ENCODE data around the gene SEMA4A.

Gene SEMA4A

GRCh38 chr1:156134716-156135435 lies 18.5 kb upstream of the SEMA4A start:
- DNase-seq (ENCODE audit: low spot score in 2 of 2) (no peak), ATAC-seq (replicated peaks; ENCODE audit: extremely low read depth, poor library complexity, severe bottlenecking) (no peak)
- H3K27ac Mint-ChIP-seq (ENCODE audit: low read depth), result peak overlapping the region; percentile 85
- peaks cover 6% of the 10 kb centered on the region for H3K4me1 Mint-ChIP-seq
- peak overlapping the region; percentile 34 for H3K4me3 Mint-ChIP-seq
- no peaks in the 10 kb centered on the region for H3K9me3 Mint-ChIP-seq
- no peaks in the 10 kb centered on the region for H3K27me3 Mint-ChIP-seq
- peaks cover 79% of the 10 kb centered on the region for H3K36me3 Mint-ChIP-seq (ENCODE audit: insufficient read depth)

- no peak for DNase-seq (ENCODE audit: low spot score in 2 of 2)
- Mint-ChIP-seq H3K27me3 (no peaks in the 10 kb centered on the region), H3K4me3 (peak overlapping the region; percentile 42)
These were observed 17.2 kb upstream of the SEMA4A start for GRCh38 chr1:156135930-156136871.

GRCh38 chr1:156136970-156137483 lies 16.4 kb upstream of the SEMA4A start:
- no peak overlapping the region for H3K4me3 Mint-ChIP-seq
- no peak for DNase-seq (ENCODE audit: low spot score in 2 of 2)
- no peaks in the 10 kb centered on the region for H3K27me3 Mint-ChIP-seq
- H3K36me3 Mint-ChIP-seq (ENCODE audit: insufficient read depth), result peaks cover 81% of the 10 kb centered on the region
- no peak for ATAC-seq (replicated peaks; ENCODE audit: extremely low read depth, poor library complexity, severe bottlenecking)
- H3K27ac Mint-ChIP-seq (ENCODE audit: low read depth), result peak overlapping the region; percentile 79
- no peaks in the 10 kb centered on the region for H3K4me1 Mint-ChIP-seq
- H3K9me3 Mint-ChIP-seq, result no peaks in the 10 kb centered on the region

More at GRCh38 chr1:156135930-156136871, 17.2 kb upstream of the SEMA4A start:
- ATAC-seq (replicated peaks; ENCODE audit: extremely low read depth, poor library complexity, severe bottlenecking), result no peak
- H3K9me3 Mint-ChIP-seq, result no peaks in the 10 kb centered on the region
- H3K27ac Mint-ChIP-seq (ENCODE audit: low read depth), result peak overlapping the region; percentile 79
- peaks cover 79% of the 10 kb centered on the region for H3K36me3 Mint-ChIP-seq (ENCODE audit: insufficient read depth)
- H3K4me1 Mint-ChIP-seq, result no peaks in the 10 kb centered on the region

GRCh38 chr1:156138458-156138867 lies 14.9 kb upstream of the SEMA4A start:
- ATAC-seq (replicated peaks; ENCODE audit: extremely low read depth, poor library complexity, severe bottlenecking), result no peak
- peak overlapping the region; percentile 16 for H3K4me3 Mint-ChIP-seq
- H3K9me3 Mint-ChIP-seq, result no peaks in the 10 kb centered on the region
- H3K27ac Mint-ChIP-seq (ENCODE audit: low read depth), result peak overlapping the region; percentile 64
- no peaks in the 10 kb centered on the region for H3K4me1 Mint-ChIP-seq
- H3K27me3 Mint-ChIP-seq, result no peaks in the 10 kb centered on the region
- no peak for DNase-seq (ENCODE audit: low spot score in 2 of 2)
- H3K36me3 Mint-ChIP-seq (ENCODE audit: insufficient read depth), result peaks cover 69% of the 10 kb centered on the region

- Mint-ChIP-seq H3K4me3 (peak overlapping the region; percentile 7), H3K36me3 (ENCODE audit: insufficient read depth) (peaks cover 54% of the 10 kb centered on the region), H3K4me1 (peaks cover 5% of the 10 kb centered on the region), H3K27ac (ENCODE audit: low read depth) (peak overlapping the region; percentile 78), H3K9me3 (no peaks in the 10 kb centered on the region), H3K27me3 (no peaks in the 10 kb centered on the region)
- no peak for DNase-seq (ENCODE audit: low spot score in 2 of 2)
- peak; percentile 24 for ATAC-seq (replicated peaks; ENCODE audit: extremely low read depth, poor library complexity, severe bottlenecking)
These were observed 12.3 kb upstream of the SEMA4A start for GRCh38 chr1:156140879-156141707.

- Mint-ChIP-seq H3K4me3 (no peak overlapping the region), H3K36me3 (ENCODE audit: insufficient read depth) (peaks cover 32% of the 10 kb centered on the region)
These were observed 9.5 kb upstream of the SEMA4A start for GRCh38 chr1:156143765-156144489.

GRCh38 chr1:156144742-156145141 lies 8.6 kb upstream of the SEMA4A start:
- Mint-ChIP-seq H3K36me3 (ENCODE audit: insufficient read depth) (peaks cover 28% of the 10 kb centered on the region), H3K4me3 (no peak overlapping the region), H3K9me3 (no peaks in the 10 kb centered on the region), H3K27me3 (no peaks in the 10 kb centered on the region), H3K27ac (ENCODE audit: low read depth) (peak overlapping the region; percentile 6), H3K4me1 (peaks cover 9% of the 10 kb centered on the region)
- no peak for ATAC-seq (replicated peaks; ENCODE audit: extremely low read depth, poor library complexity, severe bottlenecking)
- DNase-seq (ENCODE audit: low spot score in 2 of 2), result no peak

More at GRCh38 chr1:156143765-156144489, 9.5 kb upstream of the SEMA4A start:
- Mint-ChIP-seq H3K27ac (ENCODE audit: low read depth) (peak overlapping the region; percentile 83), H3K27me3 (no peaks in the 10 kb centered on the region), H3K9me3 (no peaks in the 10 kb centered on the region), H3K4me1 (peaks cover 9% of the 10 kb centered on the region)
- no peak for ATAC-seq (replicated peaks; ENCODE audit: extremely low read depth, poor library complexity, severe bottlenecking)
- DNase-seq (ENCODE audit: low spot score in 2 of 2), result no peak

GRCh38 chr1:156145650-156146019 lies 7.8 kb upstream of the SEMA4A start:
- Mint-ChIP-seq H3K4me3 (peak overlapping the region; percentile 64), H3K36me3 (ENCODE audit: insufficient read depth) (peaks cover 22% of the 10 kb centered on the region), H3K4me1 (peaks cover 9% of the 10 kb centered on the region), H3K27me3 (no peaks in the 10 kb centered on the region), H3K9me3 (no peaks in the 10 kb centered on the region), H3K27ac (ENCODE audit: low read depth) (peak overlapping the region; percentile 82)
- DNase-seq (ENCODE audit: low spot score in 2 of 2), result no peak
- ATAC-seq (replicated peaks; ENCODE audit: extremely low read depth, poor library complexity, severe bottlenecking), result no peak

- ATAC-seq (replicated peaks; ENCODE audit: extremely low read depth, poor library complexity, severe bottlenecking) (peak; percentile 64), DNase-seq (ENCODE audit: low spot score in 2 of 2) (peak in 1 of 2 donors; percentile 37)
- H3K4me3 Mint-ChIP-seq, result peak overlapping the region; percentile 64
- no peaks in the 10 kb centered on the region for H3K9me3 Mint-ChIP-seq
- peaks cover 9% of the 10 kb centered on the region for H3K4me1 Mint-ChIP-seq
- no peaks in the 10 kb centered on the region for H3K27me3 Mint-ChIP-seq
- H3K27ac Mint-ChIP-seq (ENCODE audit: low read depth), result peak overlapping the region; percentile 82
- H3K36me3 Mint-ChIP-seq (ENCODE audit: insufficient read depth), result peaks cover 18% of the 10 kb centered on the region
These were observed 7.2 kb upstream of the SEMA4A start for GRCh38 chr1:156146020-156146768.

GRCh38 chr1:156146769-156147405 lies 6.5 kb upstream of the SEMA4A start:
- ATAC-seq (replicated peaks; ENCODE audit: extremely low read depth, poor library complexity, severe bottlenecking) (no peak), DNase-seq (ENCODE audit: low spot score in 2 of 2) (no peak)
- Mint-ChIP-seq H3K9me3 (no peaks in the 10 kb centered on the region), H3K27ac (ENCODE audit: low read depth) (peak overlapping the region; percentile 82), H3K4me1 (peaks cover 9% of the 10 kb centered on the region), H3K4me3 (peak overlapping the region; percentile 64), H3K36me3 (ENCODE audit: insufficient read depth) (peaks cover 12% of the 10 kb centered on the region), H3K27me3 (no peaks in the 10 kb centered on the region)

- Mint-ChIP-seq H3K9me3 (no peaks in the 10 kb centered on the region), H3K27ac (ENCODE audit: low read depth) (peak overlapping the region; percentile 32), H3K36me3 (ENCODE audit: insufficient read depth) (peaks cover 10% of the 10 kb centered on the region), H3K4me3 (no peak overlapping the region), H3K4me1 (peaks cover 16% of the 10 kb centered on the region), H3K27me3 (no peaks in the 10 kb centered on the region)
- no peak for ATAC-seq (replicated peaks; ENCODE audit: extremely low read depth, poor library complexity, severe bottlenecking)
- DNase-seq (ENCODE audit: low spot score in 2 of 2), result no peak
These were observed 5.2 kb upstream of the SEMA4A start for GRCh38 chr1:156148216-156148615.
